Keratinocyte (primary cell): Measurements from ENCODE around the gene IFNGR1. TPM values are rescaled to one million over a fixed set of nuclear protein-coding genes. Genes with fewer than 3 reads are reported as not detected.

Source experiments
- DNase-seq: peaks from one replicate; pipeline ENCODE4 v3.0.0-alpha.2; 2011; ENCODE audit warnings: low read depth, missing footprints, low spot score
- FAIRE-seq: peaks from 2 replicates; lab custom pipeline; 2011; peaks lifted over from hg19 to GRCh38; lab: Jason Lieb, UNC
- H2AFZ ChIP-seq: 2 replicates; pipeline ENCODE4 v1.6.0; 2012; ENCODE audit warnings: low read length, control low read depth, inconsistent platforms; ENCODE audit not compliant: control insufficient read depth
- H3K27ac ChIP-seq: 2 replicates; pipeline ENCODE4 v1.5.1; 2011; ENCODE audit warnings: low read length; ENCODE audit not compliant: control insufficient read depth, insufficient read depth
- H3K27me3 ChIP-seq: 3 replicates; pipeline ENCODE4 v1.6.0; 2011; ENCODE audit warnings: low read length; ENCODE audit not compliant: control insufficient read depth, insufficient read depth; ENCODE audit errors: extremely low read depth
- H3K36me3 ChIP-seq, 2 experiments: 2 replicates in 1 of 2; 3 replicates in 1 of 2; pipeline ENCODE4 v1.5.1; 2011; ENCODE audit warnings: low read length in 2 of 2, mild to moderate bottlenecking in 1 of 2; ENCODE audit not compliant: control insufficient read depth in 2 of 2, insufficient read depth in 2 of 2; ENCODE audit errors: extremely low read depth in 1 of 2
- H3K4me1 ChIP-seq: 3 replicates; pipeline ENCODE4 v1.5.1; 2011; ENCODE audit warnings: low read length; ENCODE audit not compliant: control insufficient read depth, insufficient read depth; ENCODE audit errors: extremely low read depth
- H3K4me2 ChIP-seq: 3 replicates; pipeline ENCODE4 v1.6.0; 2011; ENCODE audit warnings: low read depth, low read length; ENCODE audit not compliant: control insufficient read depth, insufficient read depth; ENCODE audit errors: extremely low read depth
- H3K4me3 ChIP-seq, 3 experiments: fragments of 200-600 bp in 1 of 3; sonication (generic) in 1 of 3; 2 replicates in 2 of 3; 3 replicates in 1 of 3; pipeline ENCODE4 v1.5.1; 2011 to 2016; ENCODE audit warnings: low read length in 3 of 3, mild to moderate bottlenecking in 3 of 3, control low read depth in 2 of 3, inconsistent platforms in 1 of 3, low read depth in 1 of 3, mixed read lengths in 1 of 3, mixed run types in 1 of 3, moderate library complexity in 1 of 3; ENCODE audit not compliant: control insufficient read depth in 2 of 3, insufficient read depth in 2 of 3; ENCODE audit errors: extremely low read depth in 1 of 3
- H3K79me2 ChIP-seq: 2 replicates; pipeline ENCODE4 v1.6.0; 2012; ENCODE audit warnings: low read length; ENCODE audit not compliant: control insufficient read depth, insufficient read depth
- H3K9ac ChIP-seq: 3 replicates; pipeline ENCODE4 v1.6.0; 2011; ENCODE audit warnings: low read length; ENCODE audit not compliant: control insufficient read depth, insufficient read depth; ENCODE audit errors: extremely low read depth
- H3K9me1 ChIP-seq: 3 replicates; pipeline ENCODE4 v1.6.0; 2011; ENCODE audit warnings: low read length; ENCODE audit not compliant: control insufficient read depth, insufficient read depth; ENCODE audit errors: extremely low read depth
- H3K9me3 ChIP-seq: 2 replicates; pipeline ENCODE4 v1.5.1; 2012; ENCODE audit warnings: low read depth, low read length; ENCODE audit not compliant: control insufficient read depth
- H4K20me1 ChIP-seq: 3 replicates; pipeline ENCODE4 v1.6.0; 2011; ENCODE audit warnings: low read length; ENCODE audit not compliant: control insufficient read depth, insufficient read depth; ENCODE audit errors: extremely low read depth
- EZH2 ChIP-seq: IDR thresholded peaks from one replicate; pipeline ENCODE4 v1.6.1; 2012; ENCODE audit warnings: inconsistent platforms, mild to moderate bottlenecking, low read length, moderate library complexity
- dilution Hi-C: fragments of 300-500 bp; cut with MboI; formaldehyde crosslinking; loops from one replicate; pipeline ENCODE4 v1.7.0; 2020; ENCODE audit warnings: low sequenced_read_pairs; ENCODE audit not compliant: extremely low pct_ligation_motif_present
- polyA plus RNA-seq, 5 experiments: library from polyadenylated mRNA; depleted of rRNA in 3 of 5; stranded (reverse) in 3 of 5; stranded (forward) in 1 of 5; unstranded in 1 of 5; fragments of >200 nt; gene quantifications; 1 replicate in 1 of 5; 2 replicates in 3 of 5; 3 replicates in 1 of 5; pipeline versions ENCODE4 v1.2.1 to v1.2.3, GENCODE V29; 2011 to 2012; ENCODE audit warnings: missing spikeins in 2 of 5, low read depth in 1 of 5, low replicate concordance in 1 of 5
- TF ChIP-seq, protein P1 (sequence below), 3 experiments: IDR thresholded peaks in 1 of 3; conservative IDR thresholded peaks in 1 of 3; optimal IDR thresholded peaks in 1 of 3; 2 replicates in 2 of 3; 3 replicates in 1 of 3; pipeline versions ENCODE3 to v1.5.1; 2011; ENCODE audit warnings: low read length in 3 of 3, mild to moderate bottlenecking in 3 of 3, moderate library complexity in 2 of 3, control low read depth in 1 of 3, inconsistent platforms in 1 of 3; ENCODE audit not compliant: insufficient read depth in 2 of 3; ENCODE audit errors: extremely low read depth in 1 of 3

IFNGR1 gene
- polyA plus RNA-seq, 1 donor (not counting 4 experiments of a cell fraction or from before 2014, with no cell fraction given) = 109 TPM

DNA sequence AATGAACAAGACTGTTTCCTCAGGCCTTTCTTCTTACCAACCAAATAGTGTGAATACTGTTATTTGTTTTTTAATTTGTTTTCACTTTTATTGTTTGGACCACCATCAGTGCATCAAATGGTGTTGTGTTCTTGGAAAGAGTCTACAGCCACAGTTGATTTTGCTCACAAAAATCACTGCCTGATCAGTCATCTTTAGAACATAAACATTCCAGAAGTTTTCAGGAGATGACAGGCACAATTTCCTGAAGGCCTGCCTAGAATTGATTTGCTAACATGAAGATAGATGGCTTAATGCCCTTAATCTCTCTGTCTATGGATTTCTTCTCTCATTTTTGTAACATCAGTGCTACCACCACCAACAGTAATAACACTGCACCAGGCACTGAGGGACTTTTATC, 59.3 kb downstream of the IFNGR1 start:
- Histone ChIP-seq H3K27me3 (no peaks in the 10 kb centered on the region), H3K4me1 (peaks cover 57% of the 10 kb centered on the region), H3K9me3 (peaks cover 6% of the 10 kb centered on the region), H3K9ac (no peak overlapping the region), H3K9me1 (no peaks in the 10 kb centered on the region), H3K4me2 (no peak overlapping the region), H2AFZ (no peak overlapping the region), H3K4me3 (no peak overlapping the region), H4K20me1 (no peaks in the 10 kb centered on the region), H3K36me3 (no peaks in the 10 kb centered on the region), H3K79me2 (no peaks in the 10 kb centered on the region), H3K27ac (no peak overlapping the region)
- TF ChIP-seq EZH2 = no peak
- TF ChIP-seq, protein P1, sequence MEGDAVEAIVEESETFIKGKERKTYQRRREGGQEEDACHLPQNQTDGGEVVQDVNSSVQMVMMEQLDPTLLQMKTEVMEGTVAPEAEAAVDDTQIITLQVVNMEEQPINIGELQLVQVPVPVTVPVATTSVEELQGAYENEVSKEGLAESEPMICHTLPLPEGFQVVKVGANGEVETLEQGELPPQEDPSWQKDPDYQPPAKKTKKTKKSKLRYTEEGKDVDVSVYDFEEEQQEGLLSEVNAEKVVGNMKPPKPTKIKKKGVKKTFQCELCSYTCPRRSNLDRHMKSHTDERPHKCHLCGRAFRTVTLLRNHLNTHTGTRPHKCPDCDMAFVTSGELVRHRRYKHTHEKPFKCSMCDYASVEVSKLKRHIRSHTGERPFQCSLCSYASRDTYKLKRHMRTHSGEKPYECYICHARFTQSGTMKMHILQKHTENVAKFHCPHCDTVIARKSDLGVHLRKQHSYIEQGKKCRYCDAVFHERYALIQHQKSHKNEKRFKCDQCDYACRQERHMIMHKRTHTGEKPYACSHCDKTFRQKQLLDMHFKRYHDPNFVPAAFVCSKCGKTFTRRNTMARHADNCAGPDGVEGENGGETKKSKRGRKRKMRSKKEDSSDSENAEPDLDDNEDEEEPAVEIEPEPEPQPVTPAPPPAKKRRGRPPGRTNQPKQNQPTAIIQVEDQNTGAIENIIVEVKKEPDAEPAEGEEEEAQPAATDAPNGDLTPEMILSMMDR (optimal IDR thresholded peaks at IDR 0.05 in 1 of 3, IDR thresholded peaks at IDR 0.05 in 1 of 3, conservative IDR thresholded peaks at IDR 0.05 in 1 of 3; ENCODE audit: extremely low read depth in 1 of 3, insufficient read depth in 2 of 3, low read length in 3 of 3) = no peak
- DNase-seq (no peak), FAIRE-seq (peak; percentile 81)
- dilution Hi-C loops = no loop called here

DNA sequence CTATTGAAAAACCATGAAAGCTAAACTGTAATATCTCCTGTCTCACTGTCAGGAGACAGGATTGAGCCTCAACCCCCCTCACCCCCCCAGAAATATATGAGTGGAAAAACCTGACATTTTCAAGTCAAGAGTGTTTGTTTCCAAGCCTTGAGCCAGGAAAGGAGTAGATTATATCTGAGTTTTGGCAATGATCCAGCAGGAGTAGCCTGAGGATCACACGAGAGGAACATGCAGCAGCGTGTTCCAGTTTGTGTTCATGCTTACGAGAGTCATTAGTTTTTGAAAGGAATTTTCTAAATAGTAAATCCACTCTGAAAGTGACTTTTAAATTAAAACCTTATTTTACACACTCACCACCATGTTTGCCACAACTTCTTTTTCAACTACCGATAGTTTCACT, 61.6 kb downstream of the IFNGR1 start:
- peak; percentile 40 for DNase-seq

More for the DNA sequence above, 61.6 kb downstream of the IFNGR1 start:
- peak overlapping the region in 1 of 3 experiments; percentile 6 for H3K4me3 ChIP-seq
- H4K20me1 ChIP-seq = no peaks in the 10 kb centered on the region
- no peaks in the 10 kb centered on the region for H3K9me1 ChIP-seq
- peak overlapping the region; percentile 57 for H3K4me2 ChIP-seq
- H3K4me1 ChIP-seq = peaks cover 57% of the 10 kb centered on the region
- dilution Hi-C loops = no loop called here
- H3K36me3 ChIP-seq = no peaks in the 10 kb centered on the region
- no peak overlapping the region for H3K9ac ChIP-seq
- H3K27ac ChIP-seq = peak overlapping the region; percentile 11
- H2AFZ ChIP-seq = no peak overlapping the region
- H3K27me3 ChIP-seq = no peaks in the 10 kb centered on the region
- H3K79me2 ChIP-seq = no peaks in the 10 kb centered on the region
- peak; percentile 90 for FAIRE-seq
- TF ChIP-seq, protein P1 (optimal IDR thresholded peaks at IDR 0.05 in 1 of 3, IDR thresholded peaks at IDR 0.05 in 1 of 3, conservative IDR thresholded peaks at IDR 0.05 in 1 of 3; ENCODE audit: extremely low read depth in 1 of 3, insufficient read depth in 2 of 3, low read length in 3 of 3) = no peak
- no peak for TF ChIP-seq EZH2
- H3K9me3 ChIP-seq = no peaks in the 10 kb centered on the region
